ENCODE measurements around the gene ZNF776. TPM values are rescaled to one million over a fixed set of nuclear protein-coding genes. Genes with fewer than 3 reads are reported as not detected.

ZNF776 gene
- total RNA-seq, 1 experiment from 2014 or later, result 17.3 TPM

DNA sequence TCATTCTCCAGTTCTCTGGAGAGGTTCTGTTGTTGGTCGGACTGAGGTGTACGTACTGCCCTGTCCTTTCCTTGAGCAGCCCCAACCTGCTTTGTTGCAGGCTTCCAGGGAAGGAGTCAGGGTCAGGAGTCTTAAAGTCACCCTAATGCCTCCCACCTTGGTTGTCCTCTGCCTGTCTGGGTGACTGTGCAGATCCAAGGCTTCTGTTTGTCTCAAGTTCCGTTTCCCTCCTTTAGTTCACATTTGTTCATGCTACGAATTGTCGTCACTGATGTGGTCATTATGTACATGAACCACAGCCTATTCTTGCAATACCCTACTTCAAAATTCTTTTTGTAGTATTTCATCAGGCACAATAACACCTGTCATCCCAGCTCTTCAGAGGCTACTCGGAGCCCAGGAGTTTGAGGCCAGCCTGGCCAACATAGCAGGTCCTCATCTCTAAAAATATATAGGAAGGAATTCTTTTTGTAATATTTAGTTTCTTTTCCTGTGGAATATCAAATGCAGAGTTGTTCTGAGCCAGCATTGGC is 30.2 kb downstream of the ZNF776 start:
- no peak for ATAC-seq
- CTCF ChIA-PET, result no interaction called here

DNA sequence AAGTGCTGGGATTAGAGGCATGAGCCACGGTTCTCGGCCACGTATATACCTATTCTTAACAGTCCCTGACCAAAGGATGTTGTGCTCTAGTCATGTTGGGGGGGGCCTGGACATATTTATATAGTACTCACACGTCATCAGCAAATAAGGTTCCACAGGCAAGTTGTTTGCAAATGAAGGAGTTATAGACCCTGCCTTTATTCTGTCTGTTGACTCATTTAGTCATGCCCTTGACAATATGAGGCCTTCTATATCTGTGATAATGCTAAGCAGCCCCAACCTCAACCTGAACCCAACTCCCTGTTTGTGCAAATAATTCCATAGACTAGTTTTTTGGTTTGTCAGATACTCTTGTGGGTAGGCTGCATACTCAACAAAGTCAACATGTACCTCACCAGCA is 31.7 kb downstream of the ZNF776 start:
- ChIA-PET POLR2A (ENCODE audit: unreplicated experiment) (no interaction called here), CTCF (no interaction called here)
- Histone ChIP-seq H3F3A (ENCODE audit: low read length, unreplicated experiment) (no peaks in the 10 kb centered on the region), H4K20me1 (ENCODE audit: low read length) (no peaks in the 10 kb centered on the region), H3K9me3 (ENCODE audit: low read length) (peaks cover 19% of the 10 kb centered on the region), H3K9me2 (replicated peaks; ENCODE audit: low read length) (no peaks in the 10 kb centered on the region), H3K79me2 (ENCODE audit: low read length) (peaks cover 88% of the 10 kb centered on the region), H2AFZ (ENCODE audit: low read length) (no peak overlapping the region), H3K27ac (ENCODE audit: low read length) (no peak overlapping the region), H3K9ac (ENCODE audit: low read length) (no peak overlapping the region), H3K4me2 (ENCODE audit: low read length) (no peak overlapping the region), H3K36me3 (ENCODE audit: low read depth, low read length) (peaks cover 83% of the 10 kb centered on the region), H3K27me3 (ENCODE audit: low read length) (no peaks in the 10 kb centered on the region), H3K4me3 (ENCODE audit: low read length) (peak overlapping the region; percentile 24; the same call in 1 of the 2 replicates), H3K4me1 (ENCODE audit: insufficient read depth, low read length) (no peaks in the 10 kb centered on the region)
- TF ChIP-seq EZH2phosphoT487 (IDR thresholded peaks at IDR 0.05; ENCODE audit: borderline replicate concordance, low read length), result no peak
- TF ChIP-seq EZH2 (IDR thresholded peaks at IDR 0.05; ENCODE audit: low read length, unreplicated experiment), result no peak
- no peak for ATAC-seq
- intact Hi-C loops (cut with micrococcal nuclease), result no loop called here
- no peak for DNase-seq
- no TSS peak for BruUV-seq (replicated peaks)

More for the DNA sequence above, 30.2 kb downstream of the ZNF776 start:
- H2AFZ ChIP-seq (ENCODE audit: low read length), result no peak overlapping the region
- H3K9me2 ChIP-seq (replicated peaks; ENCODE audit: low read length), result no peaks in the 10 kb centered on the region
- no TSS peak for BruUV-seq (replicated peaks)
- TF ChIP-seq EZH2 (IDR thresholded peaks at IDR 0.05; ENCODE audit: low read length, unreplicated experiment) (no peak), EZH2phosphoT487 (IDR thresholded peaks at IDR 0.05; ENCODE audit: borderline replicate concordance, low read length) (no peak)
- TF ChIP-seq, protein P1, sequence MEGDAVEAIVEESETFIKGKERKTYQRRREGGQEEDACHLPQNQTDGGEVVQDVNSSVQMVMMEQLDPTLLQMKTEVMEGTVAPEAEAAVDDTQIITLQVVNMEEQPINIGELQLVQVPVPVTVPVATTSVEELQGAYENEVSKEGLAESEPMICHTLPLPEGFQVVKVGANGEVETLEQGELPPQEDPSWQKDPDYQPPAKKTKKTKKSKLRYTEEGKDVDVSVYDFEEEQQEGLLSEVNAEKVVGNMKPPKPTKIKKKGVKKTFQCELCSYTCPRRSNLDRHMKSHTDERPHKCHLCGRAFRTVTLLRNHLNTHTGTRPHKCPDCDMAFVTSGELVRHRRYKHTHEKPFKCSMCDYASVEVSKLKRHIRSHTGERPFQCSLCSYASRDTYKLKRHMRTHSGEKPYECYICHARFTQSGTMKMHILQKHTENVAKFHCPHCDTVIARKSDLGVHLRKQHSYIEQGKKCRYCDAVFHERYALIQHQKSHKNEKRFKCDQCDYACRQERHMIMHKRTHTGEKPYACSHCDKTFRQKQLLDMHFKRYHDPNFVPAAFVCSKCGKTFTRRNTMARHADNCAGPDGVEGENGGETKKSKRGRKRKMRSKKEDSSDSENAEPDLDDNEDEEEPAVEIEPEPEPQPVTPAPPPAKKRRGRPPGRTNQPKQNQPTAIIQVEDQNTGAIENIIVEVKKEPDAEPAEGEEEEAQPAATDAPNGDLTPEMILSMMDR (conservative IDR thresholded peaks at IDR 0.05; ENCODE audit: low read depth, low read length), result no peak
- no peak for DNase-seq
- no peak overlapping the region for H3K27ac ChIP-seq (ENCODE audit: low read length)
- no peaks in the 10 kb centered on the region for H4K20me1 ChIP-seq (ENCODE audit: low read length)
- peaks cover 19% of the 10 kb centered on the region for H3K9me3 ChIP-seq (ENCODE audit: low read length)
- peaks cover 98% of the 10 kb centered on the region for H3K79me2 ChIP-seq (ENCODE audit: low read length)
- POLR2A ChIA-PET (ENCODE audit: unreplicated experiment), result no interaction called here
- H3K4me1 ChIP-seq (ENCODE audit: insufficient read depth, low read length), result no peaks in the 10 kb centered on the region
- H3K4me3 ChIP-seq (ENCODE audit: low read length), result no peak overlapping the region
- intact Hi-C loops (cut with micrococcal nuclease), result no loop called here
- H3F3A ChIP-seq (ENCODE audit: low read length, unreplicated experiment), result no peaks in the 10 kb centered on the region
- peaks cover 91% of the 10 kb centered on the region for H3K36me3 ChIP-seq (ENCODE audit: low read depth, low read length)
- no peak overlapping the region for H3K9ac ChIP-seq (ENCODE audit: low read length)
- no peak overlapping the region for H3K4me2 ChIP-seq (ENCODE audit: low read length)
- H3K27me3 ChIP-seq (ENCODE audit: low read length), result no peaks in the 10 kb centered on the region

DNA sequence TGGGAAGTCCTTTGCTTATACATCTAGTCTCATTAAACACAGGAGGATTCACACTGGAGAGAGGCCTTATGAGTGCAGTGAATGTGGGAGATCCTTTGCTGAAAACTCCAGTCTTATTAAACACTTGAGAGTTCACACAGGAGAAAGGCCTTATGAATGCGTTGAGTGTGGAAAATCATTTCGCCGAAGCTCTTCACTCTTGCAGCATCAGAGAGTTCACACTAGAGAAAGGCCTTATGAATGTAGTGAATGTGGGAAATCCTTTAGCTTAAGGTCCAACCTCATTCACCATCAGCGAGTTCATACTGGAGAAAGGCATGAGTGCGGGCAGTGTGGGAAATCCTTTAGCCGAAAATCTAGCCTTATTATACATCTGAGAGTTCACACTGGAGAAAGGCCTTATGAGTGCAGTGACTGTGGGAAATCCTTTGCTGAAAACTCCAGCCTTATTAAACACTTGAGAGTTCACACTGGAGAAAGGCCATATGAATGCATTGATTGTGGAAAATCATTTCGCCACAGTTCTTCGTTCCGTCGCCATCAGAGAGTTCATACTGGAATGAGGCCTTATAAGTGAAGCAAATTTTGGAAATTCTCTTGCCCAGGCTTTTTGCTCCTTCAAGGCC is 32.7 kb downstream of the ZNF776 start:
- TSS peak; percentile 6 for BruUV-seq (replicated peaks)
- ChIA-PET CTCF (no interaction called here), POLR2A (ENCODE audit: unreplicated experiment) (no interaction called here)
- no peak overlapping the region for H2AFZ ChIP-seq (ENCODE audit: low read length)
- peaks cover 19% of the 10 kb centered on the region for H3K9me3 ChIP-seq (ENCODE audit: low read length)
- no peaks in the 10 kb centered on the region for H3K27me3 ChIP-seq (ENCODE audit: low read length)
- H3K4me3 ChIP-seq (ENCODE audit: low read length), result no peak overlapping the region; the same call in 1 of the 2 replicates
- TF ChIP-seq EZH2 (IDR thresholded peaks at IDR 0.05; ENCODE audit: low read length, unreplicated experiment), result no peak
- TF ChIP-seq EZH2phosphoT487 (IDR thresholded peaks at IDR 0.05; ENCODE audit: borderline replicate concordance, low read length), result no peak
- TF ChIP-seq, protein P1 (conservative IDR thresholded peaks at IDR 0.05; ENCODE audit: low read depth, low read length), result no peak
- no peak for ATAC-seq
- no peaks in the 10 kb centered on the region for H3F3A ChIP-seq (ENCODE audit: low read length, unreplicated experiment)
- no peaks in the 10 kb centered on the region for H3K4me1 ChIP-seq (ENCODE audit: insufficient read depth, low read length)
- H3K4me2 ChIP-seq (ENCODE audit: low read length), result no peak overlapping the region
- no peak for DNase-seq
- intact Hi-C loops (cut with micrococcal nuclease), result no loop called here
- H3K79me2 ChIP-seq (ENCODE audit: low read length), result peaks cover 84% of the 10 kb centered on the region
- peaks cover 82% of the 10 kb centered on the region for H3K36me3 ChIP-seq (ENCODE audit: low read depth, low read length)
- H4K20me1 ChIP-seq (ENCODE audit: low read length), result no peaks in the 10 kb centered on the region
- H3K9ac ChIP-seq (ENCODE audit: low read length), result no peak overlapping the region
- H3K27ac ChIP-seq (ENCODE audit: low read length), result no peak overlapping the region
- H3K9me2 ChIP-seq (replicated peaks; ENCODE audit: low read length), result no peaks in the 10 kb centered on the region
